ENCODE data around the gene RANBP1. TPM values are rescaled to one million over a fixed set of nuclear protein-coding genes. Genes with fewer than 3 reads are reported as not detected.

The RANBP1 gene
- polyA plus RNA-seq, 1 donor (not counting 4 experiments of a cell fraction or from before 2014, with no cell fraction given): 193 TPM

DNA sequence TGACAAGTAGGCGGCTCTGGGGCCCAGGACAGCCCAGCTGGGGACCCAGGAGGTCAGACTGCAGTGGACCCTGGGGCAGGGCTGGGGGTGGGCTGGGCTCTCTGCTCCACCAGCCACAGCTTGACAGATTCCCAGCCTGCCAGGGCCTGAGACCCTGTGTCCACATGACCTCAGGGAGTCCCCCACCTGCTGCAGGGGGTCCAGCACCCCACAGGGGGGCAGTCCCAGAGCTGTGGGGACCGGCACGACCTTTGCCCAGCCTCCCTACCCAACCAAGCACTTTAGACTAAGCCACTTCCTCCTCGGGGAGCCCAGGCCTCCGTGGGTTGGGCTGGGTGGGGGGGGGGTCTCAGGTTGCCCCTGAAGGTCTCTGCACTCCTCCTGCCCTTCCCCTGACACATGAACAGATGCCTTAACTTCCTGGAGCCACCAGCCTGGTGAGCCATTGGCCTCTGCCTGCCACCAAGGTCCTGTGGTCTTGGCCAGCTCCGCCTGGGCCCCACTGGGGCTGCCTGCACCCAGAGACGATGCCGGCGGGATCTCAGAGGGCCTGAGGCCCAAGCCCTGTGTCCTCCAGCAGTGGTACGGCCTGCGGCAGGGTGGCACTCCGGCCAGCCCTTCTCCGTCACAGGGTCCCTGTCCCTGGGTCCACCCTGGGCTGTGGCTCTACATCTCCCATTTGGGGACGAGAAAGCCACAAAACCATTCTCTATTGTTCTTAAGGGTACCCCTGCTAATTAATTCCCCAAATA, 31.5 kb downstream of the RANBP1 start:
- H3K9ac ChIP-seq (ENCODE audit: control insufficient read depth, extremely low read depth, insufficient read depth, low read length): no peak overlapping the region
- no peaks in the 10 kb centered on the region for H3K79me2 ChIP-seq (ENCODE audit: control insufficient read depth, insufficient read depth, low read length)
- dilution Hi-C loops (cut with MboI; ENCODE audit: extremely low pct_ligation_motif_present, low sequenced_read_pairs): no loop called here
- peaks cover 0 to 7% of the 10 kb centered on the region in 2 experiments for H3K36me3 ChIP-seq (ENCODE audit: control insufficient read depth in 2 of 2, extremely low read depth in 1 of 2, insufficient read depth in 2 of 2, low read length in 2 of 2)
- no peak overlapping the region for H3K27ac ChIP-seq (ENCODE audit: control insufficient read depth, insufficient read depth, low read length)
- H3K4me2 ChIP-seq (ENCODE audit: control insufficient read depth, extremely low read depth, insufficient read depth, low read depth, low read length): no peak overlapping the region
- no peaks in the 10 kb centered on the region for H3K9me3 ChIP-seq (ENCODE audit: control insufficient read depth, low read depth, low read length)
- no peaks in the 10 kb centered on the region for H4K20me1 ChIP-seq (ENCODE audit: control insufficient read depth, extremely low read depth, insufficient read depth, low read length)
- H3K4me1 ChIP-seq (ENCODE audit: control insufficient read depth, extremely low read depth, insufficient read depth, low read length): no peaks in the 10 kb centered on the region
- H3K27me3 ChIP-seq (ENCODE audit: control insufficient read depth, extremely low read depth, insufficient read depth, low read length): no peaks in the 10 kb centered on the region
- no peaks in the 10 kb centered on the region for H3K9me1 ChIP-seq (ENCODE audit: control insufficient read depth, extremely low read depth, insufficient read depth, low read length)
- FAIRE-seq (no peak), DNase-seq (ENCODE audit: low read depth, low spot score) (no peak)
- no peak overlapping the region for H2AFZ ChIP-seq (ENCODE audit: control insufficient read depth, low read length)
- TF ChIP-seq EZH2 (IDR thresholded peaks at IDR 0.05; ENCODE audit: low read length): no peak
- TF ChIP-seq, protein P1, sequence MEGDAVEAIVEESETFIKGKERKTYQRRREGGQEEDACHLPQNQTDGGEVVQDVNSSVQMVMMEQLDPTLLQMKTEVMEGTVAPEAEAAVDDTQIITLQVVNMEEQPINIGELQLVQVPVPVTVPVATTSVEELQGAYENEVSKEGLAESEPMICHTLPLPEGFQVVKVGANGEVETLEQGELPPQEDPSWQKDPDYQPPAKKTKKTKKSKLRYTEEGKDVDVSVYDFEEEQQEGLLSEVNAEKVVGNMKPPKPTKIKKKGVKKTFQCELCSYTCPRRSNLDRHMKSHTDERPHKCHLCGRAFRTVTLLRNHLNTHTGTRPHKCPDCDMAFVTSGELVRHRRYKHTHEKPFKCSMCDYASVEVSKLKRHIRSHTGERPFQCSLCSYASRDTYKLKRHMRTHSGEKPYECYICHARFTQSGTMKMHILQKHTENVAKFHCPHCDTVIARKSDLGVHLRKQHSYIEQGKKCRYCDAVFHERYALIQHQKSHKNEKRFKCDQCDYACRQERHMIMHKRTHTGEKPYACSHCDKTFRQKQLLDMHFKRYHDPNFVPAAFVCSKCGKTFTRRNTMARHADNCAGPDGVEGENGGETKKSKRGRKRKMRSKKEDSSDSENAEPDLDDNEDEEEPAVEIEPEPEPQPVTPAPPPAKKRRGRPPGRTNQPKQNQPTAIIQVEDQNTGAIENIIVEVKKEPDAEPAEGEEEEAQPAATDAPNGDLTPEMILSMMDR (optimal IDR thresholded peaks at IDR 0.05 in 1 of 3, IDR thresholded peaks at IDR 0.05 in 1 of 3, conservative IDR thresholded peaks at IDR 0.05 in 1 of 3; ENCODE audit: extremely low read depth in 1 of 3, insufficient read depth in 2 of 3, low read length in 3 of 3): no peak
- H3K4me3 ChIP-seq (ENCODE audit: control insufficient read depth in 2 of 3, extremely low read depth in 1 of 3, insufficient read depth in 2 of 3, low read depth in 1 of 3, low read length in 3 of 3): no peak overlapping the region

DNA sequence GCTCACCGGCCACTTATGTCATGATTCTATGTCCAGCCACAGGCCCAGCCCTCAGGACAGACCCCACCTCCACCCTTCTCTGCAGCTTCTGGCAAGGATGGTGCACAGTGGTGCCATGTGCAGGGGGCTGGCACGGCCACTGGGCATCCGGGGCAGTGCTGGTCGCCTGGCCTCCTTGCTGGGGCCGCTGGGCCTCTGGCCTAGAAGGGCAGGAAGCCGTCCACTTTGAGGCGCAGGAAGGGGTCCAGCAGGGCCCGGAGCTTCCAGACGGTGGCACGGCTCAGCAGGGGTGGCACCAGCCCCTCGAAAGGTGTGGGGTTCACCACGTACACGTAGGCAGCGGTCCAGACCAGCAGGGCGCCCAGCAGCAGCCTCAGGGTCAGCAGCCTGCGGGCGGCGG, 32.5 kb downstream of the RANBP1 start:
- no peak overlapping the region for H3K9ac ChIP-seq (ENCODE audit: control insufficient read depth, extremely low read depth, insufficient read depth, low read length)
- no peaks in the 10 kb centered on the region for H3K79me2 ChIP-seq (ENCODE audit: control insufficient read depth, insufficient read depth, low read length)
- no peak overlapping the region for H2AFZ ChIP-seq (ENCODE audit: control insufficient read depth, low read length)
- no peak overlapping the region for H3K4me3 ChIP-seq (ENCODE audit: control insufficient read depth in 2 of 3, extremely low read depth in 1 of 3, insufficient read depth in 2 of 3, low read depth in 1 of 3, low read length in 3 of 3)
- no peaks in the 10 kb centered on the region for H3K27me3 ChIP-seq (ENCODE audit: control insufficient read depth, extremely low read depth, insufficient read depth, low read length)
- H3K27ac ChIP-seq (ENCODE audit: control insufficient read depth, insufficient read depth, low read length): no peak overlapping the region
- dilution Hi-C loops (cut with MboI; ENCODE audit: extremely low pct_ligation_motif_present, low sequenced_read_pairs): no loop called here
- H3K4me1 ChIP-seq (ENCODE audit: control insufficient read depth, extremely low read depth, insufficient read depth, low read length): no peaks in the 10 kb centered on the region
- DNase-seq (ENCODE audit: low read depth, low spot score) (no peak), FAIRE-seq (no peak)
- H4K20me1 ChIP-seq (ENCODE audit: control insufficient read depth, extremely low read depth, insufficient read depth, low read length): no peaks in the 10 kb centered on the region
- H3K9me3 ChIP-seq (ENCODE audit: control insufficient read depth, low read depth, low read length): no peaks in the 10 kb centered on the region
- TF ChIP-seq EZH2 (IDR thresholded peaks at IDR 0.05; ENCODE audit: low read length): no peak
- TF ChIP-seq, protein P1 (optimal IDR thresholded peaks at IDR 0.05 in 1 of 3, IDR thresholded peaks at IDR 0.05 in 1 of 3, conservative IDR thresholded peaks at IDR 0.05 in 1 of 3; ENCODE audit: extremely low read depth in 1 of 3, insufficient read depth in 2 of 3, low read length in 3 of 3): no peak
- no peak overlapping the region for H3K4me2 ChIP-seq (ENCODE audit: control insufficient read depth, extremely low read depth, insufficient read depth, low read depth, low read length)
- peaks cover 0 to 7% of the 10 kb centered on the region in 2 experiments for H3K36me3 ChIP-seq (ENCODE audit: control insufficient read depth in 2 of 2, extremely low read depth in 1 of 2, insufficient read depth in 2 of 2, low read length in 2 of 2)
- H3K9me1 ChIP-seq (ENCODE audit: control insufficient read depth, extremely low read depth, insufficient read depth, low read length): no peaks in the 10 kb centered on the region

Measured in keratinocyte (primary cell).